ENCODE data around the gene FOLR1. TPM values are rescaled to one million over a fixed set of nuclear protein-coding genes. Genes with fewer than 3 reads are reported as not detected.

Gene FOLR1
- total RNA-seq, 1 experiment from 2014 or later, result not detected

- H3K9me3 ChIP-seq (ENCODE audit: control insufficient read depth, insufficient read depth, low read depth, low read length), result no peaks in the 10 kb centered on the region
- H3K27ac ChIP-seq (ENCODE audit: low read length), result no peak overlapping the region
- in situ Hi-C loops (cut with HindIII; ENCODE audit: low pct_unique_long_range_greater_than_20kb, low sequenced_read_pairs), result no loop called here
- ChIA-PET CTCF (no interaction called here), POLR2A (no interaction called here)
- intact Hi-C loops (cut with micrococcal nuclease; ENCODE audit: unreplicated experiment), result no loop called here
- H3K4me1 ChIP-seq (ENCODE audit: control insufficient read depth, insufficient read depth, low read length), result no peaks in the 10 kb centered on the region
- ATAC-seq (no peak), DNase-seq (ENCODE audit: low read depth, low spot score) (no peak)
- peaks cover 4% of the 10 kb centered on the region; the same call in 1 of the 2 replicates for H3K27me3 ChIP-seq (ENCODE audit: control insufficient read depth, insufficient read depth, low read length)
- H3K36me3 ChIP-seq (ENCODE audit: control insufficient read depth, insufficient read depth, low read length), result no peaks in the 10 kb centered on the region
- no peak overlapping the region for H3K4me3 ChIP-seq (ENCODE audit: low read depth in 2 of 2, low read length in 2 of 2)
- no TSS peak for BruUV-seq (replicated peaks)
- TF ChIP-seq POLR2AphosphoS5 (IDR thresholded peaks at IDR 0.05; ENCODE audit: low read depth, low read length), result no peak
- TF ChIP-seq CTCF (IDR thresholded peaks at IDR 0.05), result no peak
Measured at GRCh38 chr11:72209101-72209500, 17.2 kb downstream of the FOLR1 start.

- ChIA-PET CTCF (no interaction called here), POLR2A (no interaction called here)
- Histone ChIP-seq H3K4me1 (ENCODE audit: control insufficient read depth, insufficient read depth, low read length) (no peaks in the 10 kb centered on the region), H3K4me3 (ENCODE audit: low read depth in 2 of 2, low read length in 2 of 2) (no peak within 1 kb of the TSS), H3K27me3 (ENCODE audit: control insufficient read depth, insufficient read depth, low read length) (peaks cover 7% of the 10 kb centered on the region; the same call in 1 of the 2 replicates), H3K9me3 (ENCODE audit: control insufficient read depth, insufficient read depth, low read depth, low read length) (no peaks in the 10 kb centered on the region), H3K36me3 (ENCODE audit: control insufficient read depth, insufficient read depth, low read length) (no peaks in the 10 kb centered on the region), H3K27ac (ENCODE audit: low read length) (no peak within 1 kb of the TSS)
- no peak for DNase-seq (ENCODE audit: low read depth, low spot score)
- no TSS peak for BruUV-seq (replicated peaks)
- ATAC-seq, result no peak
- intact Hi-C loops (cut with micrococcal nuclease; ENCODE audit: unreplicated experiment) (no loop called here), in situ Hi-C loops (cut with HindIII; ENCODE audit: low pct_unique_long_range_greater_than_20kb, low sequenced_read_pairs) (no loop called here)
- TF ChIP-seq CTCF (IDR thresholded peaks at IDR 0.05) (no peak), SIN3A (IDR thresholded peaks at IDR 0.05; ENCODE audit: borderline replicate concordance, insufficient read depth, low read depth, low read length) (no peak), TCF7L2 (IDR thresholded peaks at IDR 0.05; ENCODE audit: low read depth, low read length) (no peak), POLR2AphosphoS5 (IDR thresholded peaks at IDR 0.05; ENCODE audit: low read depth, low read length) (no peak), REST (IDR thresholded peaks at IDR 0.05; ENCODE audit: insufficient read depth in 1 of 2, low read depth in 2 of 2, low read length in 1 of 2) (no peak)
Measured at GRCh38 chr11:72216638-72217037, 24.7 kb downstream of the FOLR1 start, which contains the start of gene FOLR2. Gene FOLR2 (plus strand): TSS chr11:72216794. CDS start chr11:72218585, 1,791 bp downstream.
